CD14-positive monocyte (primary cell): ENCODE data around the gene MAPK7. TPM values are rescaled to one million over a fixed set of nuclear protein-coding genes. Genes with fewer than 3 reads are reported as not detected.

Experiments used
- DNase-seq, 3 donors: peaks; one replicate each; pipeline ENCODE4 v3.0.0-alpha.2; 2011 to 2022
- H2AFZ ChIP-seq: 2 replicates; pipeline ENCODE4 v1.6.0; 2012; ENCODE audit warnings: mild to moderate bottlenecking, low read depth, low read length, inconsistent platforms; ENCODE audit not compliant: insufficient read depth, poor library complexity, severe bottlenecking
- H3K27ac ChIP-seq, 2 donors: 1 replicate in 1 of 2; 2 replicates in 1 of 2; pipeline ENCODE4 v1.5.1; 2012 to 2013; ENCODE audit warnings: low read length in 2 of 2, control low read depth in 1 of 2, inconsistent platforms in 1 of 2, low read depth in 1 of 2, mild to moderate bottlenecking in 1 of 2
- H3K27me3 ChIP-seq, 2 donors: one replicate each; pipeline versions ENCODE4 v1.6.0 to v1.6.1; 2011 to 2013; ENCODE audit warnings: low read length in 2 of 2; ENCODE audit not compliant: control insufficient read depth in 2 of 2, insufficient read depth in 2 of 2
- H3K36me3 ChIP-seq, 2 donors: replicated peaks in 1 of 2; 1 replicate in 1 of 2; 2 replicates in 1 of 2; pipeline versions ENCODE4 v1.5.1 to v1.6.1; 2012 to 2013; ENCODE audit warnings: low read length in 2 of 2, control low read depth in 1 of 2, inconsistent platforms in 1 of 2, mild to moderate bottlenecking in 1 of 2; ENCODE audit not compliant: insufficient read depth in 2 of 2, control insufficient read depth in 1 of 2
- H3K4me1 ChIP-seq, 2 donors: 1 replicate in 1 of 2; 2 replicates in 1 of 2; pipeline versions ENCODE4 v1.5.1 to v1.6.1; 2012 to 2013; ENCODE audit warnings: low read length in 2 of 2, control low read depth in 1 of 2, inconsistent platforms in 1 of 2, mild to moderate bottlenecking in 1 of 2, moderate library complexity in 1 of 2; ENCODE audit not compliant: insufficient read depth in 2 of 2, control insufficient read depth in 1 of 2
- H3K4me2 ChIP-seq: replicated peaks from 2 replicates; pipeline ENCODE3; 2012; ENCODE audit warnings: low read length, moderate library complexity, mild to moderate bottlenecking; ENCODE audit not compliant: poor library complexity, severe bottlenecking; ENCODE audit errors: extremely low read depth
- H3K4me3 ChIP-seq, 3 experiments: fragments of 200-600 bp in 1 of 3; sonication (generic) in 1 of 3; replicated peaks in 1 of 3; 1 replicate in 2 of 3; 2 replicates in 1 of 3; pipeline ENCODE4 v1.5.1; 2011 to 2013; ENCODE audit warnings: low read length in 3 of 3, mild to moderate bottlenecking in 3 of 3, control low read depth in 2 of 3, low read depth in 2 of 3, inconsistent platforms in 1 of 3, moderate library complexity in 1 of 3
- H3K79me2 ChIP-seq: 2 replicates; pipeline ENCODE4 v1.6.0; 2012; ENCODE audit warnings: mild to moderate bottlenecking, control low read depth, inconsistent platforms, low read length, moderate library complexity; ENCODE audit not compliant: insufficient read depth
- H3K9ac ChIP-seq: 2 replicates; pipeline ENCODE4 v1.6.0; 2017; ENCODE audit warnings: low read length, mild to moderate bottlenecking; ENCODE audit not compliant: insufficient read depth, poor library complexity, severe bottlenecking
- H3K9me3 ChIP-seq, 2 donors: replicated peaks in 1 of 2; 1 replicate in 1 of 2; 2 replicates in 1 of 2; pipeline versions ENCODE4 v1.5.1 to v1.6.1; 2012 to 2013; ENCODE audit warnings: low read length in 2 of 2, control low read depth in 1 of 2; ENCODE audit not compliant: control insufficient read depth in 1 of 2, insufficient read depth in 1 of 2
- H4K20me1 ChIP-seq: 2 replicates; pipeline ENCODE4 v1.6.0; 2012; ENCODE audit warnings: mild to moderate bottlenecking, low read length, control low read depth, moderate library complexity; ENCODE audit not compliant: insufficient read depth
- H3K27ac Mint-ChIP-seq, 7 donors: one replicate each; pipeline ENCODE4 v1.8.0; 2020; ENCODE audit warnings: mild to moderate bottlenecking in 7 of 7, mixed read lengths in 7 of 7, moderate library complexity in 6 of 7, inconsistent platforms in 2 of 7
- H3K27me3 Mint-ChIP-seq, 3 donors: one replicate each; pipeline ENCODE4 v1.8.0; 2021 to 2022; ENCODE audit warnings: low read depth in 3 of 3, mild to moderate bottlenecking in 3 of 3, mixed read lengths in 3 of 3, moderate library complexity in 3 of 3, inconsistent platforms in 1 of 3
- H3K36me3 Mint-ChIP-seq, 2 donors: one replicate each; pipeline ENCODE4 v1.8.0; 2020; ENCODE audit warnings: mixed read lengths in 2 of 2, inconsistent platforms in 1 of 2, mild to moderate bottlenecking in 1 of 2
- H3K4me1 Mint-ChIP-seq: one replicate; pipeline ENCODE4 v1.8.0; 2020; ENCODE audit warnings: mild to moderate bottlenecking, mixed read lengths
- H3K4me3 Mint-ChIP-seq, 2 donors: one replicate each; pipeline ENCODE4 v1.8.0; 2020; ENCODE audit warnings: mild to moderate bottlenecking in 2 of 2, mixed read lengths in 2 of 2, moderate library complexity in 1 of 2
- H3K9me3 Mint-ChIP-seq, 7 donors: one replicate each; pipeline ENCODE4 v1.8.0; 2020 to 2022; ENCODE audit warnings: mixed read lengths in 7 of 7, mild to moderate bottlenecking in 6 of 7, moderate library complexity in 6 of 7, inconsistent platforms in 2 of 7
- WGBS: methylation state at CpG from one replicate; pipeline ENCODE4 v1.1.5; 2013; ENCODE audit warnings: missing lambda C conversion rate; ENCODE audit not compliant: insufficient coverage; 5-methylcytosine and 5-hydroxymethylcytosine counted together
- intact Hi-C, 2 donors: fragments of 100-400 bp; cut with micrococcal nuclease; formaldehyde crosslinking; loops; one replicate each; pipeline versions ENCODE4 v1.15.0 to v1.15.1; 2023
- polyA plus RNA-seq, 3 donors: library from polyadenylated mRNA; depleted of rRNA in 1 of 3; unstranded in 2 of 3; stranded (reverse) in 1 of 3; fragments of 300-500 nt in 2 of 3; fragments of >200 nt in 1 of 3; fragmentation: Illumina TruSeq in 2 of 3; gene quantifications; 1 replicate in 2 of 3; 2 replicates in 1 of 3; pipeline ENCODE4 v1.2.3, GENCODE V29; 2012 to 2021
- TF ChIP-seq, protein P1 (sequence below): fragments of 200-600 bp; IDR thresholded peaks from one replicate; pipeline ENCODE4 v1.8.0; 2022; ENCODE audit warnings: antibody characterized with exemption, mild to moderate bottlenecking

The MAPK7 gene
- polyA plus RNA-seq, 3 donors: 9.3 to 130 (median 10.0) TPM

- no peak overlapping the region for H3K27ac ChIP-seq
- peak overlapping the region in 1 of 7 donors; percentile 67 for H3K27ac Mint-ChIP-seq
- peaks cover 0 to 9% of the 10 kb centered on the region in 2 donors for H3K27me3 ChIP-seq
- no peak overlapping the region for H3K9ac ChIP-seq
- no peaks in the 10 kb centered on the region for H3K36me3 ChIP-seq
- no peak overlapping the region for H2AFZ ChIP-seq
- 84% methylated on average over 7 of the region's 9 CpGs for WGBS
- intact Hi-C loops: loop anchor here in 1 of 2 donors (10.0 kb wide), 1 partner anchor 47 kb away; the partner anchor contains the start of gene B9D1
- H3K4me1 ChIP-seq: no peaks in the 10 kb centered on the region
- no peaks in the 10 kb centered on the region for H3K4me1 Mint-ChIP-seq
- no peak overlapping the region for H3K4me2 ChIP-seq
- H3K9me3 Mint-ChIP-seq: no peaks in the 10 kb centered on the region
- no peaks in the 10 kb centered on the region for H3K36me3 Mint-ChIP-seq
- no peaks in the 10 kb centered on the region for H4K20me1 ChIP-seq
- no peak overlapping the region for H3K4me3 ChIP-seq
- no peak overlapping the region for H3K4me3 Mint-ChIP-seq
- no peaks in the 10 kb centered on the region for H3K79me2 ChIP-seq
- peaks cover 10 to 21% (median 13%) of the 10 kb centered on the region in 3 donors for H3K27me3 Mint-ChIP-seq
- H3K9me3 ChIP-seq: no peaks in the 10 kb centered on the region
- DNase-seq: no peak
- TF ChIP-seq, protein P1, sequence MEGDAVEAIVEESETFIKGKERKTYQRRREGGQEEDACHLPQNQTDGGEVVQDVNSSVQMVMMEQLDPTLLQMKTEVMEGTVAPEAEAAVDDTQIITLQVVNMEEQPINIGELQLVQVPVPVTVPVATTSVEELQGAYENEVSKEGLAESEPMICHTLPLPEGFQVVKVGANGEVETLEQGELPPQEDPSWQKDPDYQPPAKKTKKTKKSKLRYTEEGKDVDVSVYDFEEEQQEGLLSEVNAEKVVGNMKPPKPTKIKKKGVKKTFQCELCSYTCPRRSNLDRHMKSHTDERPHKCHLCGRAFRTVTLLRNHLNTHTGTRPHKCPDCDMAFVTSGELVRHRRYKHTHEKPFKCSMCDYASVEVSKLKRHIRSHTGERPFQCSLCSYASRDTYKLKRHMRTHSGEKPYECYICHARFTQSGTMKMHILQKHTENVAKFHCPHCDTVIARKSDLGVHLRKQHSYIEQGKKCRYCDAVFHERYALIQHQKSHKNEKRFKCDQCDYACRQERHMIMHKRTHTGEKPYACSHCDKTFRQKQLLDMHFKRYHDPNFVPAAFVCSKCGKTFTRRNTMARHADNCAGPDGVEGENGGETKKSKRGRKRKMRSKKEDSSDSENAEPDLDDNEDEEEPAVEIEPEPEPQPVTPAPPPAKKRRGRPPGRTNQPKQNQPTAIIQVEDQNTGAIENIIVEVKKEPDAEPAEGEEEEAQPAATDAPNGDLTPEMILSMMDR: no peak
Measured at GRCh38 chr17:19411631-19412030, 33.3 kb downstream of the MAPK7 start.

- Histone ChIP-seq H3K9me3 (no peaks in the 10 kb centered on the region), H3K27me3 (peaks cover 0 to 9% of the 10 kb centered on the region in 2 donors), H3K9ac (no peak overlapping the region), H3K4me3 (no peak overlapping the region), H4K20me1 (no peaks in the 10 kb centered on the region), H3K4me1 (no peaks in the 10 kb centered on the region), H3K27ac (no peak overlapping the region), H3K79me2 (no peaks in the 10 kb centered on the region), H2AFZ (no peak overlapping the region), H3K36me3 (no peaks in the 10 kb centered on the region), H3K4me2 (no peak overlapping the region)
- Mint-ChIP-seq H3K27ac (no peak overlapping the region), H3K9me3 (no peaks in the 10 kb centered on the region), H3K27me3 (peaks cover 10 to 21% (median 13%) of the 10 kb centered on the region in 3 donors), H3K4me1 (peaks cover under 1% of the 10 kb centered on the region), H3K36me3 (no peaks in the 10 kb centered on the region), H3K4me3 (no peak overlapping the region)
- DNase-seq: no peak
- 89% methylated on average over 16 of the region's 16 CpGs for whole genome bisulfite sequencing
- intact Hi-C loops: loop anchor here in 1 of 2 donors (10.0 kb wide), 1 partner anchor 48 kb away; the partner anchor contains the start of gene B9D1
- TF ChIP-seq, protein P1: no peak
Measured at GRCh38 chr17:19412510-19412909, 34.2 kb downstream of the MAPK7 start.
